ENCODE measurements around the gene PLK4. TPM values are rescaled to one million over a fixed set of nuclear protein-coding genes. Genes with fewer than 3 reads are reported as not detected.

PLK4 gene
- 1 to 10 TPM; 2.0 to 3.9 (median 2.9) TPM for polyA plus RNA-seq

DNA sequence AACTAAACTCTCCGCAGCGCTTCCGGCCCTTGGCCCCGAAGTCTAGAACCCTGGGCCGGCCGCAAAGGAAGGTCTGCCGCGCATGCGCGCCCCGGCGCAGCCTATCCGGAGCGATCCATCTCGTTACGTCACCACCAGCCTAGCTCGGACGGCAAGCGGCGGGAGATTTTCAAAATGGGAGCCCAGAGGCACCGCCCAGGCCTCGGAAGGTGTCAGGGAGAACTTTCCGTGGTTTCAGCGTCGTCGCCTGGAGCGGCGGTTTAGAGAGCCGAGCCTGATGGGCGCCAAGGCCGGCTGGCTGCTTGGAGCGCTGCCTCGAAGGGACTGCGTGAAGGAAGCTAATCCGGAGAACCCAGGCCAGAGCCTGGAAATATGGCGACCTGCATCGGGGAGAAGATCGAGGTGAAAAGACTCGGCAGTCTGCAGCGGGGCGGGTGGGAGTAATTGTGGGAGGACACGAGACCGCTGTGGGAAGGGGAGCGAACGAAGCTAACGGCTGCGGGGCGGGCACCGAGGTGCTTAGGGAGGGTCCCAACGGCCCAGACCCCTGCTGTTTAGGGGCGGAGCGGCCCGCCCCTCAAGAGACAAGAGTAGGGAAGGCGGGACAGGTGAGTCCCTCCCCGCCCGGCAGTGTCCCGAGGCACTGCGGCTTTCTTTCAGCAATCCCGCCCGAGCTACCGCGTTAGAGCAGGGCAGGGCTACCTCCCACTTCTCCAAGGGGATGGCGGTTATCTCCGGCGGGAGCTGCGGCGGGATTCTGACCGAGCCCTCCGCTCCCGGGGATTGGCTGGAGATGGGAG, at the start of gene PLK4:
Gene PLK4, plus strand, starts transcription at position 131 of the 800 bp plus-strand sequence. Its CDS starts 242 bp downstream, at position 373.
- Mint-ChIP-seq H3K27me3 (ENCODE audit: low read depth in 3 of 3) (peaks cover 4 to 18% (median 12%) of the 10 kb centered on the region in 3 donors), H3K4me3 (peak within 1 kb of the TSS; percentile 96 to 99 (median 97)), H3K36me3 (peaks cover 0 to 4% (median 0%) of the 10 kb centered on the region in 3 donors), H3K9me3 (no peaks in the 10 kb centered on the region), H3K27ac (peak within 1 kb of the TSS; percentile 94 to 98 (median 96)), H3K4me1 (peaks cover 21 to 33% of the 10 kb centered on the region in 2 donors)
- peak; percentile 92 to 95 (median 94) for DNase-seq

DNA sequence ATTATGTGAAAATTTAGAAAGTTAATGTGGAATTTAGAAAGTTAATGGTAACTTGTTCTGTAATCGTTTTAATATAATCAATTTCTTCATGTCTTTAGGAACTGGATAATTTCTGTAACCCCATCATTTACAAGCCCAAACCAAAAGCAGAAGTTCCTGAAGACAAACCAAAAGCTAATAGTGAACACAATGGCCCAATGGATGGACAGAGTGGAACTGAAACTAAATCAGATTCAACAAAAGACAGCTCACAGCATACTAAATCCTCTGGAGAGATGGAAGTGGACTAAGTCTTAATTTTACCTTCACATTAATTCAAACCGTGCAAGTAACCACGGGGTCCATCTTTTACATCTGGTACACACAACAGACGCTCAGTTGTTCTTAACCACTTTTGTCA, 48.1 kb upstream of the PLK4 start:
- Mint-ChIP-seq H3K36me3 (no peaks in the 10 kb centered on the region), H3K4me3 (no peak overlapping the region), H3K4me1 (no peaks in the 10 kb centered on the region), H3K27ac (no peak overlapping the region), H3K9me3 (peaks cover 0 to 2% (median 0%) of the 10 kb centered on the region in 6 donors), H3K27me3 (ENCODE audit: low read depth in 3 of 3) (no peaks in the 10 kb centered on the region)
- no peak for DNase-seq

DNA sequence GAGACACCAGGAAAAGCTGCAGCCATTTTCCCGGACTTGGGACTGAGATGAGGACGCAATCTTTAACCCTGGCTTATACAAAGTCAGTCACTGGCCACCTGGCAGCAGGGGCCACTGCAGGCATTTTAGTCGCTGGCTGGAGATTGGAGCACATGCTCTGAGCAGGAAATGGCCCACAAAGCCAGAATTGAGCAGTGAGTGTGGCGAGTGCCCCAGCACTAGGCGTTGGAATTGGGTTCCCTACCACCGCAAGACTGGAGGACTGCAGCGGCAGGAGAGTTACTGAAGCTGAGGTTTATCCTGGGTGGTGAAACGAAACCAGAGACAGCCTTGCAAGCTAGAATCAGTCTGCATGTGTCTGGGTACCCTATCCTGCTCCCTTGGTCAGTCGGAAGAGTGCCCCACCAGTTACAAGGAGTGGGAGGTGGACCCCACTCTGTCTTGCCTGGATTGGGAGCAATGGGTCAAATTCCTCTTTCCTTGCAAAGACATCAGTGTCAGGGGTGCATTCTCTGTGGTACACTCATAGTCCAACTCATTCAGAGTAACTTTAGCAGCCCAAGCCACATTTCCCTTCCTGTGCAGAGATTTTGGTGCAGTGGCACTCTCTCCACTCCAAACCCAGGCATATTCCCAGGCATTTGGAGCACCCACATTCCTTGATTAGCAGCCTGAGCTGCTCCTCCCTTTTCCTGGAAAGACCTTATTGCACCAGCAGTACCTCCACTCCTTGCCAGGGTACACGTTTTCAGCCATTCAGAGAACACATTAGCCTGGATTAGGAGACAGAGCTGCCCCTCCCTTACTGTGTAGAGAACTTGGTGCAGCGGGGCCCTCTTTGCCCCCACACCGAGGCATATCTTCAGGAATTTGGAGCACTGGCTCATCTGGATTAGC, 36.7 kb upstream of the PLK4 start:
- H3K4me1 Mint-ChIP-seq, result no peaks in the 10 kb centered on the region
- peaks cover 0 to 1% (median 0%) of the 10 kb centered on the region in 3 donors for H3K27me3 Mint-ChIP-seq (ENCODE audit: low read depth in 3 of 3)
- no peak overlapping the region for H3K27ac Mint-ChIP-seq
- H3K9me3 Mint-ChIP-seq, result peaks cover 21 to 30% (median 29%) of the 10 kb centered on the region in 6 donors
- H3K36me3 Mint-ChIP-seq, result peaks cover 19 to 29% (median 26%) of the 10 kb centered on the region in 3 donors
- H3K4me3 Mint-ChIP-seq, result no peak overlapping the region
- no peak for DNase-seq

DNA sequence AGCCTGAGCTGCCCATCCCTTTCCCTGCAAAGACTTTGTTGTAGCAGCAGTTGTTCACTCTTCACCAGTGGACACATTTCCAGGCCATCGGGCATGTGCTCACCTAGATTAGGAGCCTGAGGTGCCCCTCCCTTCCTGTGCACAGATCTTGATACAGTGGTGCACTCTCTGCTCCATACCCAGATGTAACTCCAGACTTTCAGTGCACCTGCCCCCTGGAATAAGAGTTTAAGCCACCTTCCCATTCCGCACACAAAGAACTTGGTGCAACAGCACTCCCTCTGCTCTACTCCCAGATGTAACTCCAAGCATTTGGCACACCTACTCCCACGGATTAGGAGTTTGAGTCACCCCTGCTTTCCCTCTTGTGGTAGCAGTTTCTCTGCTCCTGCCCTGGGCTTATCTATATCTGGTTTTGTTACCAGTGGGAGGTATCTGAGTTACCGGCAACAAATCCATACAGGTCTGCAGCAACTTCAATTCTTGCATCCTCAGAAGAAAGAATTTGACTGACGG, 36.0 kb upstream of the PLK4 start:
- Mint-ChIP-seq H3K4me1 (no peaks in the 10 kb centered on the region), H3K27me3 (ENCODE audit: low read depth in 3 of 3) (peaks cover 0 to 1% (median 0%) of the 10 kb centered on the region in 3 donors), H3K4me3 (no peak overlapping the region), H3K36me3 (peaks cover 23 to 33% (median 32%) of the 10 kb centered on the region in 3 donors), H3K9me3 (peaks cover 25 to 37% (median 34%) of the 10 kb centered on the region in 6 donors), H3K27ac (no peak overlapping the region)
- no peak for DNase-seq

DNA sequence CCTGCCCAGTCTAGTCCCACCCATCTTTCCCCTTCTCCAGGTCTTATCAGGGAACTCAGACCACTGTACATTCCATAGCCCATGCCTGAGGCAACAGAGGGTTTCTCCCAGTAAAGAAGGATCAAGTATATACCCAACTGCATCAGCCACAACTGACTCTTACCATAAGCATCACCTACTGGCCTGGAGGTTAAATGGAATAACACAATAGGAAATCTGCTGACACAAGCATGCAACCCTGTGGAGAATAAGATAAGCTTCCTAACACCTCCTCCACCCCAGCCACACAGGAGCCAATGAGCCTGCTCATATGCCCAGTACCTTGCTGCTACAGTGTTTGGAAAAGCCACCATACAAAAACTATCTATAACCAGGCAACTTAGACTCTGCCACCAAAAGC, 34.6 kb upstream of the PLK4 start:
- Mint-ChIP-seq H3K9me3 (peaks cover 38 to 51% (median 46%) of the 10 kb centered on the region in 6 donors), H3K27ac (no peak overlapping the region), H3K36me3 (peaks cover 27 to 42% (median 40%) of the 10 kb centered on the region in 3 donors), H3K27me3 (ENCODE audit: low read depth in 3 of 3) (peaks cover 0 to 1% (median 0%) of the 10 kb centered on the region in 3 donors), H3K4me1 (no peaks in the 10 kb centered on the region), H3K4me3 (no peak overlapping the region)
- DNase-seq, result no peak

DNA sequence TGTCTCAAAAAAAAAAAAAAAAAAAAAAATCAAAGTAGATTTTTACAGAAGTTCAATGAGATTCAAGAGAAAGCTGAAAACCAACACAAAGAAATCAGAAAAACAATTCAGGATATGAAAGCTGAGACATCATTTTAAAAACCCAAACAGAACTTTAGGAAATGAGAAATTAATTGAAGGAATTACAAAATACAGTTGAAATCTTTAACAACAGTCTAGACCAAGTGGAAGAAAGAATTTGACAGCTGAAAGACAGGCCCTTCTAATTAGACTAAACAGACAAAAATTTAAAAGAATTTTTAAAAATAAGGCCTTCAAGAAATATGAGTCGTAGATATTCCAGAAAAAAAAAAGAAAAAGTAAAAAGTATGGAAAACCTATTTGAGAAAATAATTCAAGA, 33.9 kb upstream of the PLK4 start:
- peaks cover 38 to 58% (median 51%) of the 10 kb centered on the region in 6 donors for H3K9me3 Mint-ChIP-seq
- no peaks in the 10 kb centered on the region for H3K4me1 Mint-ChIP-seq
- H3K4me3 Mint-ChIP-seq, result no peak overlapping the region
- peaks cover 0 to 1% (median 0%) of the 10 kb centered on the region in 3 donors for H3K27me3 Mint-ChIP-seq (ENCODE audit: low read depth in 3 of 3)
- DNase-seq, result no peak
- H3K27ac Mint-ChIP-seq, result no peak overlapping the region
- H3K36me3 Mint-ChIP-seq, result peaks cover 27 to 44% (median 40%) of the 10 kb centered on the region in 3 donors

DNA sequence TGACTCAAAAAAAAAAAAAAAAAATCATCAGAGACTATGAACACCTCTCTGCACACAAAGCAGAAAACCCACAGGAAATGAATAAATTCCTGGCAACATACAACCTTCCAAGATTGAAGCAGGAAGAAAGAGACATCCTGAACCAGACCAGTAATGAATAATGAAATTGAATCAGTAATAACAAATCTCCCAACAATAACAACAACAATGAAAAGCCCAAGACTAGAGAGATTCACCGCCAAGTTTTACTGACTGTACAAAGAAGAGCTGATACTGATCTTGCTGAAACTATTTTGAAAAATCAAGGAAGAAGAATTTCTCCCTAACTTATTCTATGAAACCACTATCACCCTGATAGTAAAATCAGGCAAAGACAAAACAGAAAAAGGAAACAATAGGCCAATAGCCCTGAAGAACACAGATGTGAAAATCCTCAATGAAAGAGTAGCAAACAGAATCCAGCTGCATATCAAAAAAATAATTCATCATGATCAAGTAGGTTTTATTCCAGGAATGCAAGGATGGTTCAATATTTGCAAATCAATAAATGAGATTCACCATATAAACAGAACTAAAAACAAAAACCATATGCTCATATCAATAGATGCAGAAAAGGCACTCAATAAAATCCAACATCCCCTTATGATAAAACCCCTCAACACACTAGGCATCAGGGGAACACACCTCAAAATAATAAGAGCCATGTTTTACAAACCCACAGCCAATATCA, 31.0 kb upstream of the PLK4 start:
- Mint-ChIP-seq H3K4me1 (no peaks in the 10 kb centered on the region), H3K27me3 (ENCODE audit: low read depth in 3 of 3) (no peaks in the 10 kb centered on the region), H3K36me3 (peaks cover 35 to 40% (median 38%) of the 10 kb centered on the region in 3 donors), H3K27ac (no peak overlapping the region), H3K9me3 (peaks cover 35 to 79% (median 64%) of the 10 kb centered on the region in 6 donors), H3K4me3 (no peak overlapping the region)
- no peak for DNase-seq

DNA sequence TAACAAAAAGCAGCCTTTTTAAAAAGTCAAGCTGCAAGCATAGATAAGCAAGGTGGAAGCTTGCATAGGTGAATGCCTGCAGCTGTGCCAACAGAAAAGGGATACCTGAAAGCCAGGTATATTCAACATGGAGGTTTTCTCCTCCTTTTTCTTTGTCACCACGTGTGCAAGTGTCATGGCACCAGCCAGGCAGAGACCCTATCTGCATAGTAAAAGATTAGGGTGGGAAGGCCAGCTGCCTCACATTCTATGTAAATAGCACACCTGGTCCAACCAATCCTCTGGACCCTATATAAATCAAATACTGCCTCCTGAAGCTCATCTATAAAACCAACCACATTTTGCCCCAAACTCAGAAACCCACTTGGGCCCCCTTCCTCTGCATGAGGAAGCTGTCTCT, 28.0 kb upstream of the PLK4 start:
- peaks cover 25 to 35% (median 27%) of the 10 kb centered on the region in 3 donors for H3K36me3 Mint-ChIP-seq
- H3K4me1 Mint-ChIP-seq, result peaks cover 0 to 2% of the 10 kb centered on the region in 2 donors
- no peak overlapping the region for H3K27ac Mint-ChIP-seq

DNA sequence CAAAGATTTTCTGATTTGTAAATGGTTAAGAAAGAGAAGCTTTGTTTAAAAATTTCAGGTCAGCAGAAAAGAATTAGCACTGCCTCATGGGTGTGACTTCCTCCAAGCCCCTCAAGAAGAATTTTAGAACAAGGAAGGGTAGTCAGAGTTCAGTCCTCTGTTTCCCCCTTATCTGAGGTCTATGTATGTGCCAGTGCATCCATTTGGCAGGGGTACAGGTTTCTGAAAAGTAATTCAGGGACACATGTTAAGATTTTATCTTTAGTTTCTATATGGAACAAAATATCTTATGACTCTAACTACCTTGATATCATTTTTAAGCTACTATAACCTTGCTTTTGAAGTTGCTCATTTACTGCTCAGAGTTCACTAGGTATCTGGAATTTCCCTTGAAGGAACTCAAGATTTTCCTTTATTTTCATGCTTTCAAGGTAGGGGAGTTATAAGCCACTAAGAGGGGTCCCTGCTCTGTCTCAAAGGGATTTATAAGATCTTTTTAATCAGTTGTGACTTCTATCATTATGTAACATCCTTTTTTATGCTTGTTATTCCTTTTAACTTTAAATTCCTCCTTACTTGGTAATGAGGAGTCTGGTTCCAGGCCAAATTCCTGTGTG, 24.4 kb upstream of the PLK4 start:
- no peak overlapping the region for H3K27ac Mint-ChIP-seq

More for the DNA sequence above, 28.0 kb upstream of the PLK4 start:
- no peak overlapping the region for H3K4me3 Mint-ChIP-seq
- peaks cover 0 to 2% (median 0%) of the 10 kb centered on the region in 3 donors for H3K27me3 Mint-ChIP-seq (ENCODE audit: low read depth in 3 of 3)
- peaks cover 31 to 68% (median 49%) of the 10 kb centered on the region in 6 donors for H3K9me3 Mint-ChIP-seq
- no peak for DNase-seq

DNA sequence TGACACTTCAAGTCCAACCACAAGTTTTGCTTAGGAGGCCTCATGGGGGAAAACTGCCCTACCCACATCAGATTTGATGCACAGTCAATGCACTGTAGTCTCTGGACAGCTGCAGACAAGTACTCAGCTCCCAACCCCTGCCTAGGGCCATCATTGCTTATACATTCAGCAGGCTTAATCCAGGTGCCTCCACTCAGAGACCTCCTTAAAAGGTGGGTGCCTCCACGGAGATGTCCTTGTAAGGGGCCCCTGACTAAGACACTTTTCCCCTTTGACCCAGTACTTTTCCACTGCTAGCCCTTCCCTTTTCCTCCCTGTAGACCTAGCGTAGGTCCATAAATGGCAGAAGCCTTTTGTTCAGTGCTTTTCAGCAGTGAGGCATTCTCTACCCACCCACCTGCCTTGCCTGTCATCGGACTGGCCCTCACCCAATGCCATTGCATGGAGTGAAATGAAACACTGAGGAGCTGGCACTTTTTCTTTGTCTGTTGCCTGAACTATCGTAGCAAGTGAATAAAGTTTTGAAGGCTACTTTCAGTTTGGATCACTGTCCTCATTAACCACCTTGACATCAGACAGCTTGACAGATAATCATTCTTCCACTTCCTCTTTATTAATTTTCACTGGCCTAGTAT, 23.8 kb upstream of the PLK4 start:
- H3K4me3 Mint-ChIP-seq, result no peak overlapping the region
- H3K4me1 Mint-ChIP-seq, result peaks cover 0 to 2% of the 10 kb centered on the region in 2 donors
- no peak for DNase-seq
- peaks cover 7 to 31% (median 20%) of the 10 kb centered on the region in 6 donors for H3K9me3 Mint-ChIP-seq
- peaks cover 4 to 22% (median 18%) of the 10 kb centered on the region in 3 donors for H3K36me3 Mint-ChIP-seq
- H3K27me3 Mint-ChIP-seq (ENCODE audit: low read depth in 3 of 3), result peaks cover 0 to 2% (median 0%) of the 10 kb centered on the region in 3 donors
- no peak overlapping the region for H3K27ac Mint-ChIP-seq

More for the DNA sequence above, 24.4 kb upstream of the PLK4 start:
- no peak for DNase-seq
- peaks cover 0 to 2% (median 0%) of the 10 kb centered on the region in 3 donors for H3K27me3 Mint-ChIP-seq (ENCODE audit: low read depth in 3 of 3)
- no peak overlapping the region for H3K4me3 Mint-ChIP-seq
- peaks cover 7 to 38% (median 25%) of the 10 kb centered on the region in 6 donors for H3K9me3 Mint-ChIP-seq
- peaks cover 6 to 22% (median 18%) of the 10 kb centered on the region in 3 donors for H3K36me3 Mint-ChIP-seq
- peaks cover 0 to 2% of the 10 kb centered on the region in 2 donors for H3K4me1 Mint-ChIP-seq

DNA sequence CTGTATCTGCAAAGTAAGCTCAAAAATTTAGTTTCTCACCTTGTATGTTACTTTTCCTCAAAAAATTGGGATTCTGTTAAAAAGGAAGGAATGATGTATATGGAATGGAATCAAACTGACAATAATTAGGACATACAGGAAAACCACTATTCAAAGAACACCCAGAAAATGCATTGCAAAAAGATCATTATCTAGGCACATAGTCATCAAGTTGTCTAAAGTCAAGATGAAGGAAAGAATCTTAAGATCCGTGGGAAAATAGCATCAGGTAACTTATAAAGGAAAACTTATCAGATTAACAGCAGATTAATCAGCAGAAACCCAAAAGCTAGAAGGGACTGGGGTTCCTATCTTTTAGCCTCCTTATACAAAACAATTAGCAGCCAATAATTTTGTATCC, 23.1 kb upstream of the PLK4 start:
- Mint-ChIP-seq H3K27me3 (ENCODE audit: low read depth in 3 of 3) (peaks cover 0 to 2% (median 0%) of the 10 kb centered on the region in 3 donors), H3K4me1 (peaks cover 0 to 2% of the 10 kb centered on the region in 2 donors), H3K27ac (no peak overlapping the region), H3K9me3 (peaks cover 3 to 26% (median 18%) of the 10 kb centered on the region in 6 donors), H3K36me3 (peaks cover 4 to 22% (median 18%) of the 10 kb centered on the region in 3 donors), H3K4me3 (no peak overlapping the region)
- DNase-seq, result no peak

DNA sequence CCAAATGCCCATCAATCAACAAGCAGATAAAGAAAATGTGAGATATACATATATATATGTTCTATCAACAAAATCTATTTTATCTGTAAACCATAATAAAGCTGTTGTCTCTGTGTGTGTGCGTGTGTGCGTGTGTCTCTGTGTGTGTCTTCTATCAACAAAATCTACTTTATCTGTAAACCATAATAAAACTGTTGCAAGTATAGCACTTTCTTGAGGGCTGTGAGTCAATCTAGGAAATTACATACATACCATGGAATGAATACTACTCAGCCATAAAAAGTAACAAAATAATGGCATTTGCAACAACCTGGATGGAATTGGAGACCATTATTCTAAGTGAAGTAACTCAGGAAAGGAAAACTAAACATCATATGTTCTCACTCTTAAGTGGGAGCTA, 12.5 kb upstream of the PLK4 start:
- DNase-seq, result no peak
- Mint-ChIP-seq H3K4me3 (no peak overlapping the region), H3K9me3 (peaks cover 0 to 4% (median under 1%) of the 10 kb centered on the region in 6 donors), H3K27ac (no peak overlapping the region), H3K36me3 (peaks cover 0 to 5% (median 4%) of the 10 kb centered on the region in 3 donors), H3K4me1 (no peaks in the 10 kb centered on the region), H3K27me3 (ENCODE audit: low read depth in 3 of 3) (no peaks in the 10 kb centered on the region)

Measured in immature natural killer cell (primary cell).